ENCODE results near the gene CLTC. TPM values are rescaled to one million over a fixed set of nuclear protein-coding genes. Genes with fewer than 3 reads are reported as not detected.

Gene CLTC
- total RNA-seq, 1 experiment from 2014 or later: 254 TPM

DNA sequence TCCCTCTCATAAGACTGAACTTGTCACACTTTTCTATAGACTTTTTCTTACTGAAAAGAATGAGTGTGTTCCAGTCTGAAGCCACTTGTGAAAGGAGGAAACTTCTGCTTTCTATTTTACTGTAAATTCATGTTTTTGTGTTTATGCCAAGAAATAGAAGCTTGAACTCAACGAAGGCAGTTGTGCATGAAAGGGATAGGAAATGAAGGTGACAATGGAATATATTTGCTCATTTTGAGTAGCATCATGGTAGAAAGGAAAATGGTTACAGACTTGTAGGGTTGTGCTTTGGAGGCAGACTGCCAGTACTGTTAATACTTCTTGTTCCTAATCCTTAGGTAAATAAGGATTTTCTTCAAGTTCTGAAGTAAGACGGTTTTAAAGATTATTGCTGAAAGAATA lies 8.1 kb downstream of the CLTC start:
- no peaks in the 10 kb centered on the region for H3K9me3 ChIP-seq (ENCODE audit: control insufficient read depth, low read depth, low read length)
- no peak overlapping the region for H2BK120ac ChIP-seq (ENCODE audit: low read depth, low read length, poor library complexity, severe bottlenecking)
- H2BK20ac ChIP-seq (ENCODE audit: low read depth, low read length, poor library complexity, severe bottlenecking): no peak overlapping the region
- H2BK15ac ChIP-seq (ENCODE audit: low read depth, low read length): no peak overlapping the region
- Mint-ChIP-seq H3K9me3 (no peaks in the 10 kb centered on the region; a peak in 1 of 5 replicates), H3K27me3 (ENCODE audit: low read depth) (no peaks in the 10 kb centered on the region), H3K27ac (no peak overlapping the region; a peak in 1 of 7 replicates), H3K4me1 (peaks cover 5 to 7% of the 10 kb centered on the region in 2 experiments; a peak in 3 of 4 replicates), H3K4me3 (no peak overlapping the region), H3K36me3 (ENCODE audit: insufficient read depth in 1 of 3, low read depth in 3 of 3) (peaks cover 13 to 20% (median 15%) of the 10 kb centered on the region in 3 experiments; a peak in 6 of 7 replicates)
- no peak for DNase-seq
- no peaks in the 10 kb centered on the region for H3K23me2 ChIP-seq (ENCODE audit: insufficient read length, low read depth, low read length, poor library complexity, severe bottlenecking)
- no peak overlapping the region for H3K4ac ChIP-seq (ENCODE audit: low read depth, low read length)
- H2AFZ ChIP-seq (ENCODE audit: low read length): no peak overlapping the region
- WGBS (ENCODE audit: extremely low coverage, insufficient read length, low lambda C conversion rate): no CpG with 5 or more reads among the region's 2 CpGs
- H4K91ac ChIP-seq (ENCODE audit: insufficient read length, low read depth, low read length): no peak overlapping the region
- peaks cover 3% of the 10 kb centered on the region for H3K79me1 ChIP-seq (ENCODE audit: insufficient read depth, low read depth, low read length, poor library complexity, severe bottlenecking)
- no peak overlapping the region for H3K23ac ChIP-seq (ENCODE audit: insufficient read length, low read depth, low read length)
- H2AK5ac ChIP-seq (ENCODE audit: insufficient read length, low read length): no peak overlapping the region
- H3K27me3 ChIP-seq (ENCODE audit: insufficient read depth, low read length): no peaks in the 10 kb centered on the region
- no peak overlapping the region for H3K9ac ChIP-seq (ENCODE audit: extremely low read depth, insufficient read length, low read length)
- no peak overlapping the region for H3K4me2 ChIP-seq (ENCODE audit: insufficient read depth, insufficient read length, low read length)
- no peak overlapping the region for H3K18ac ChIP-seq (ENCODE audit: insufficient read length, low read depth, low read length)
- no peak overlapping the region for H3K56ac ChIP-seq (ENCODE audit: insufficient read length, low read depth, low read length)
- H2BK5ac ChIP-seq (ENCODE audit: insufficient read length, low read length): no peak overlapping the region
- no peak overlapping the region for H3K27ac ChIP-seq (ENCODE audit: insufficient read length, low read depth, low read length)
- no peak overlapping the region for H3T11ph ChIP-seq (ENCODE audit: low read length)
- H3K4me1 ChIP-seq (ENCODE audit: insufficient read depth, low read length): no peaks in the 10 kb centered on the region; the same call in 1 of the 2 replicates
- no peaks in the 10 kb centered on the region for H4K20me1 ChIP-seq (ENCODE audit: control insufficient read depth, insufficient read depth, insufficient read length)
- no peak overlapping the region for H2BK12ac ChIP-seq (ENCODE audit: insufficient read length, low read depth, low read length)
- H4K8ac ChIP-seq (replicated peaks; ENCODE audit: insufficient read length, low read depth, low read length): no peak overlapping the region
- no peak overlapping the region for H3K14ac ChIP-seq (ENCODE audit: insufficient read depth, low read length)
- H3K79me2 ChIP-seq (ENCODE audit: insufficient read depth, low read length): peaks cover 76% of the 10 kb centered on the region
- no peak overlapping the region for H4K5ac ChIP-seq (ENCODE audit: insufficient read length, low read depth, low read length)
- TF ChIP-seq, protein P1, sequence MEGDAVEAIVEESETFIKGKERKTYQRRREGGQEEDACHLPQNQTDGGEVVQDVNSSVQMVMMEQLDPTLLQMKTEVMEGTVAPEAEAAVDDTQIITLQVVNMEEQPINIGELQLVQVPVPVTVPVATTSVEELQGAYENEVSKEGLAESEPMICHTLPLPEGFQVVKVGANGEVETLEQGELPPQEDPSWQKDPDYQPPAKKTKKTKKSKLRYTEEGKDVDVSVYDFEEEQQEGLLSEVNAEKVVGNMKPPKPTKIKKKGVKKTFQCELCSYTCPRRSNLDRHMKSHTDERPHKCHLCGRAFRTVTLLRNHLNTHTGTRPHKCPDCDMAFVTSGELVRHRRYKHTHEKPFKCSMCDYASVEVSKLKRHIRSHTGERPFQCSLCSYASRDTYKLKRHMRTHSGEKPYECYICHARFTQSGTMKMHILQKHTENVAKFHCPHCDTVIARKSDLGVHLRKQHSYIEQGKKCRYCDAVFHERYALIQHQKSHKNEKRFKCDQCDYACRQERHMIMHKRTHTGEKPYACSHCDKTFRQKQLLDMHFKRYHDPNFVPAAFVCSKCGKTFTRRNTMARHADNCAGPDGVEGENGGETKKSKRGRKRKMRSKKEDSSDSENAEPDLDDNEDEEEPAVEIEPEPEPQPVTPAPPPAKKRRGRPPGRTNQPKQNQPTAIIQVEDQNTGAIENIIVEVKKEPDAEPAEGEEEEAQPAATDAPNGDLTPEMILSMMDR (conservative IDR thresholded peaks at IDR 0.05): no peak

Measured in H9 (cell line).